ENCODE data around the gene AFAP1.

AFAP1 gene

GRCh38 chr4:7763106-7763505 lies 176.6 kb downstream of the AFAP1 start:
- DNase-seq, result no peak

DNA sequence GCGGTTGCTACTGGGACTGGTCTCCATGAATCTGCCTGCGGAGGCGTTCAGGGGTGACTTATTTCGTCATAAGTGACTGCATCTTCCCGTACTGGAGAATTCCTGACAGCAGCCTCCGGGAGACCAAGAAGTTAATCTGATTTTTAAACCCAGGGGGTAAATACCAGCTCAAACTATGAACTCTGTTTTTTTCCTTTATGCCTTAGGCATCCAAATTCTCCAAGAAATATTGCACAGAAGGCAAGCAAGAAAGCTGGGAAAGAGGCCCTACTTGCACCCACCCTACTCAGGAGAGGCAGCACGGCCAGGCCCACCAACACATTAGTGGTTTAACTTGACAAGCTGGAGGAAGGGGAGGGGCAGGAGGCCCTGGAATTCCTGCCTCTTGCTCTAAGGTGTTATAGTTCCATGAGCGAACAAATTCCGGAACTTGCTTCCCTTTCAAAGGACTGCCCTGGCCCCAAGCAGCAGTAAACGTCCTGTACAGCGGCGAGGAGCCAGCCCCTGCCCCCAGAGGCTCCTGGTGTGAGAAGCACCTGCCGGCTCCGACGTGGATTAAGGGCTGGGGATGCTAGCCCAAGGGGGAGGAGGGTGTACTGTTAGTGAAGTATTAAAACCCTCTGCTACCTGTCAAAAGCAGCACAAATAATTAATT lies 177.2 kb downstream of the AFAP1 start:
- no peak for DNase-seq

DNA sequence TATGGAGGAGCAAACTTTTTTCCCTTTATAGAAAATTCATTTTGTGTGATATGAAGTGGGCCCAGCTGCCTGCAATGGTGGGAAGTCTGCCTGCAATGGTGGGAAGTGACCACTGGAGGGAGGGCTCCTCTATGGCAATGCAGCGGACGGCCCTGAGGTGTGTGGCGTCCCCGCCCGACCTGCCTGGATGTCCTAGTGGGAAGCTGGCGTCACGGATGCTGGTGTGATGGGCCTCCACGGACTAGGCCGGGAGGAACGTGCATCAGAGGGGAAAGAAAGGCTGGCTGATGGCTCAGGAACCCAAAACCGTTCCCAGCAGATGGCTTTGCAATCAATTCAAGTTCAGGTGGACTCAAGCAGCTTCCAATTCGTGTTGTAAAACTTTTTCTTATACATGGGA lies 177.9 kb downstream of the AFAP1 start:
- no peak for DNase-seq

- DNase-seq, result no peak
These were observed 178.3 kb downstream of the AFAP1 start for GRCh38 chr4:7761312-7761711.

GRCh38 chr4:7760706-7761105 lies 179.0 kb downstream of the AFAP1 start:
- no peak for DNase-seq

DNA sequence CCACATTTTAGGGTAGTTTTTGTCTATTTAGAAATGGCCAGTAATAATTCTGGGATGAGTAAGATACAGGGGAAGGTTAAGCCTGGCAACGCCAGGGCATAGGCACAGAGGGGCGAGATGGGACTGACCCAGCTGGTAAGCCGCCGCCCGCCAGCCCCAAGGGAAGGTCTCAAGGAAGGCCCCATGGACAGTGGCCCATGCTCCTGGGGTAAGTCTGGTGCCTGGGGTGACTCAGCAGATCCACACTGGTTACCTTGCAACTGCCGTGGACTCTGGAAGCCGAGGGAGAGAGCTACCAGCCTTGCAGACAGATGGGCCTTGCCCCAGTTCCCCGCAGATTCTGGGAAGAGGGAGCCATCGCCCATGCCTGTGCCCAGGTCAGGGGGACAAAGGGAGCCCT lies 179.4 kb downstream of the AFAP1 start:
- DNase-seq, result no peak

GRCh38 chr4:7759635-7760034 lies 180.0 kb downstream of the AFAP1 start:
- no peak for DNase-seq

GRCh38 chr4:7759216-7759615 lies 180.4 kb downstream of the AFAP1 start:
- no peak for DNase-seq

GRCh38 chr4:7758476-7758875 lies 181.2 kb downstream of the AFAP1 start:
- no peak for DNase-seq

DNA sequence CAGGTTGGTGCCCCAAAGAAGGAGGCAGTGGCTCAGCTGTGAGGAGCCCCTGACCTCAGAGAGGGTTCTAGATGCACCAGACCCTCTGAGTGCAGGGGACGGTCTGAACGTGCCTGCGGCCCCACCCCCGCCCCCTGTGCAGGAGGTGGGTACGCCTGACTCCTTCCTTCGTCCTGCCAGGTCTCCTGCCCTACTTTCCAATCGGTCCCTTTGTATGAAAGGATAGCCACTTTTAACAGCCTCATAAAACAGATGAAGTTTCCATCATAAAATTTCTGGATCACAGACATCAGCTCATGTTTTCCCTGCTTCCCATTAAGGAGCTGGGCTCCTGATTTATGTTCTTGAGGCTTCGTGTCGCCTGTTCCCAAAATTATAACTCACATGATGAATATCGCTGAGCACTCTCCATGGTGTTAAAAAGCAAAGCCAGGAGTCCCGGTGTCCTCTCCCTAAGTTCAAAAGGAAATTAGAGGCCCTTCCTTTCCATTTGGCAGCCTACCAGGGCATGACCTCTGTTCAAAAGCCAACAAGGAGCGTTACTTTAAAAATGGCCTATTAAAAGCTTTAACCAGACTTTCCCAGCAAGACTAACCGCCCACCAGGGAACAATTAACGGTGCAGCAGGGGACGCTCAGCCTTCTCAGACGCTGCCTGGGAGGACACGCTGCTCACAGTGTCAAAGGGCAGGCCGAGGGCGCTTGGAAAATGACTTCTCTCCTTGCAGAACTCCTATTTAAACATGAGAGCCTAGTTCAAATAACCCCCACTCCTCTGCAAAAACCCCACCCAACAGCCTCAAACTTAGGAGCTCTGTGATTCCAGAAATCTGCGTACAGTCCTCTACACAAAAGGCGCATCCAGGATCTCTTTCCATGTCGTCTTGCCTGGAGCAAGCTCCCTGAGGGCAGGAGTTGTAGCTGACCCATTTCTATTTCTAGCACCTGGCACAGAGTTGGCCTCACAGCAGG lies 181.9 kb downstream of the AFAP1 start:
- DNase-seq, result no peak

- DNase-seq, result no peak
These were observed 182.9 kb downstream of the AFAP1 start for GRCh38 chr4:7756561-7757355.

GRCh38 chr4:7756071-7756470 lies 183.6 kb downstream of the AFAP1 start:
- no peak for DNase-seq

DNA sequence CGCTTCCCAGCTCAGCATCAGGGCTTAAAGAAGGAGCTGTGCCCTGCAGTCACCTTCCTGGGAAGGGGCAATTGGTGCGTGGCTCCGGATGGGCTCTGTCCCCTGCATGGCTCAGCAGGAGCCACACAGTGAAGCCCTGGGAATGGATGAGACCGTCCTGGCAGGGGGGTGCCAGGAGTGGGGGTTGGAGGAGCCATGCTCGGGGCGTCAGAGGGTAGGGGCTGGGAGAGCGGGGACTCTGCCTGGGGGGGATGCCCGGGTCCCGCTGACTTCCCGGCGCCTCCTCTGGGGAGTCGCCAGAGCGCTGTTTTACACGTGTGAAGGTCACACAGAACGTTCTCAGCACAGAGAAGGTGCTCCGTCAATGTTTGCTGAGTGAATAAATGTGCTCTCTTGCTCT lies 184.1 kb downstream of the AFAP1 start:
- no peak for DNase-seq

- DNase-seq, result no peak
These were observed 184.9 kb downstream of the AFAP1 start for GRCh38 chr4:7754565-7755262.

GRCh38 chr4:7753931-7754465 lies 185.7 kb downstream of the AFAP1 start:
- no peak for DNase-seq

- DNase-seq, result no peak
These were observed 186.4 kb downstream of the AFAP1 start for GRCh38 chr4:7753271-7753670.

GRCh38 chr4:7752649-7753048 lies 187.0 kb downstream of the AFAP1 start:
- DNase-seq, result no peak

DNA sequence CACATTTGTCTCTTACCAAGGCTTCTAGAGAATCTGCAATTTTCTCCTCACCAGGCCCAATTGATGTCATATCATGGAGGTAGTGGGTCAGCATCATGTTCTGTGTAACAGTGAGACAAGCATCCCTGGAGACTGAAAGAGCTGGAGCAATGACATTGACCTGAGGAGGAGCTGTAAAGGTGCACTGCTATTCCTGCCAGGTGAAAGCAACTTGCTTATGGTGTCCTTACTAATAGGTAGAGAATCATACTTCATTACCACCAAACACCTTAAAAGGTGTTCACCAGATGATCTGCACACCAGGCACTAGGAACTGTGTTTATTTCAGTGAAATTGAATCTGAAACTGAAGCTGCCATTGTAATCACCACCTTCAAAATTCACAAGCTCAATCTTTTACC lies 188.7 kb downstream of the AFAP1 start:
- no peak for DNase-seq

DNA sequence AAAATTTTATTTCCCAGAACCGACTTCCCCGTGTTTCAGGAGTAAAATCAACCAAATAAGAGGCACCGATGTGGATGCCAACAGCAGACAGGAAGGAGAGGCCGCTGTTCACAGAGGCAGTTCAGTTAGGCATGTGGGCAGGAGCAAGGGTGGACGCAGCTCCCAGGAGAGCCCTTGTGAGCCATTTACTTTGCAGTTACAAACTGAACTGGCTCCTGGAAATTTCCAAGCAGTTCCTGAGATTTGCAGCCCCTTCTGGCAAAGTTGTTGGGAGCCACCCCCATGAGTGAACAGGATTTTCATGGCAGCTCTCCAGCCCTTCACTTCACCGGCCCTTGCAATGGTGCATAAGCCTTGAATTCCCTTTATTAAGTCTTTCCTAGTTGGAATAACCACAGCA lies 189.1 kb downstream of the AFAP1 start:
- DNase-seq, result no peak

GRCh38 chr4:7747566-7747965 lies 192.1 kb downstream of the AFAP1 start:
- no peak for DNase-seq

- DNase-seq, result no peak
These were observed 192.6 kb downstream of the AFAP1 start for GRCh38 chr4:7747062-7747385.

DNA sequence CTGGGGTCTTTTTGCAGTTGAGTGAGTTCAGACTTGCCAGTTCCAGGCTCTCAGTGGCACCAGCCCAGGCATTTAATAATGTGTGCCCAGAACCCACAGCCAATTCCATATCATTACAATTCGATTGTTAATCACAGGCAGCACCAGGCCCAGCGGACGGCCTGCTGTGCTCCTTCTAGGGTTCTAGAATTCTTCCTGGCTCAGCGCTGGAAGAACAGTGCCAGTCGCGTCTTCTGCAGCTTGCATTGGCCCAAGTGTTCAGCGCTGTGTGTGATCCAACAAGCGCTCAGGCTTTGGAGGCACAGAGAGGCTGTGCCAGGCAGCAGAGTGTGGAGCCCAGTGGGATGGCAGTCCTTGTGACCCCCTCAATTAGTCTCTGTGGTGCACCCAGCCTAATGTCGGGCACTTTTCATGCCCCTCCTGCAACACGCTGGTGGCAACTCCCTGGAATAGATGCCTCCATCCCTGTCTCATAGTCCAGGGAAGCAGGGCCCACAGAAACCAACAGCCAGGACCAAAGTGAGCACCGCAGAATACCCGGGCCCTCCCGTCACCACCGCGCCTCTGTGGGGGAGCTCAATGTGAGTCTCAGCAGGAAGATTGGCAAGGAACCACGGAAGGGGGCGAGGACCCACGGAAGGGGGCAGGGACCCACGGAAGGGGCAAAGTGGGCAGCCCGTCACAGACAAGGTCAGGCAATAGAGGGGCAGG lies 193.2 kb downstream of the AFAP1 start:
- DNase-seq, result no peak

Measured in NCI-H510A (cell line).